Spleen (tissue), 7 donors: Measurements from ENCODE around the gene GOLGA1.

Experiments used
- CTCF ChIP-seq, 11 experiments: fragments of 200-600 bp in 7 of 11; fragments of 450-650 bp in 4 of 11; sonication (generic) in 4 of 11; IDR thresholded peaks in 8 of 11; conservative IDR thresholded peaks in 3 of 11; 1 replicate in 7 of 11; 2 replicates in 4 of 11; pipeline versions ENCODE4 v1.4.0 to v1.8.0; 2016 to 2021; ENCODE audit warnings: antibody characterized with exemption in 11 of 11, inconsistent platforms in 4 of 11, mild to moderate bottlenecking in 1 of 11
- POLR2AphosphoS5 ChIP-seq, 3 donors: sonication (generic); formaldehyde crosslinking; IDR thresholded peaks; one replicate each; pipeline ENCODE4 v1.5.1; 2017; ENCODE audit warnings: antibody characterized with exemption in 3 of 3
- donor health status: DM: no; HTN: no; CAD: no; lungs with moderate emphysema.
- donor health status: DM: no; HTN: no; CAD: no.
- donor health status: DM: no; HTN: no; CAD: no.

- TF ChIP-seq CTCF (IDR thresholded peaks at IDR 0.05 in 8 of 11, conservative IDR thresholded peaks at IDR 0.05 in 3 of 11): no peak
- TF ChIP-seq POLR2AphosphoS5 (IDR thresholded peaks at IDR 0.05): no peak
Measured at GRCh38 chr9:124828489-124829333, 112.2 kb downstream of the GOLGA1 start.
